ENCODE data around the gene CELF5. TPM values are rescaled to one million over a fixed set of nuclear protein-coding genes. Genes with fewer than 3 reads are reported as not detected.
"Not testable (repeated sequence)": the region's sequence is repeated elsewhere in the genome, so short reads cannot be mapped to it uniquely, and the experiment has no call there.

The CELF5 gene
- total and polyA plus RNA-seq, 7 donors = 0.06 TPM; not detected in 6

DNA sequence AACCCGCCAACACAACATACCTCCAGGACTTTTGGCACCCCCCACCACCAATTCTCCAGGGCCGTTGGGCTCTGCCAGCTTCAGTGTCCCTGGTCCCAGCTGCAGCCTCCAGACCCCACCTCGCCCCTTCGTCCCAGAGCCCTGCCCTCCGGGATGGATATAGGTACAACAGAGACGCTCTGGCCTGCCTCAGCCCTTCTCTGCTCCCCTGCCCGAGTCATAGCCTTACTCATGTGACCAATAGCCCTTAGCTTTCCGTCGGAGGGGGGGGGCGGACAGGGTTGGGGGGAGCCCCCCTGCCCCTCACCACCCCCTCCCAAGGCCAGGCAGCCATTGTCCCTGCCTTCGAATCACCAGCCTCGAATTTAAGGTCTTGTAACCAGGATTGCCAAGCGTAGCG is 71.1 kb downstream of the CELF5 start:
- Histone ChIP-seq H3K36me3 (ENCODE audit: insufficient read depth in 1 of 2, low read depth in 1 of 2) (no peaks in the 10 kb centered on the region), H3K27ac (no peak overlapping the region), H3K4me1 (no peaks in the 10 kb centered on the region), H3K27me3 (ENCODE audit: insufficient read depth in 3 of 3, low read length in 2 of 3) (peaks cover 3 to 54% (median 7%) of the 10 kb centered on the region in 3 donors), H3K4me3 (no peak overlapping the region), H3K9me3 (no peaks in the 10 kb centered on the region)
- TF ChIP-seq, protein P1, sequence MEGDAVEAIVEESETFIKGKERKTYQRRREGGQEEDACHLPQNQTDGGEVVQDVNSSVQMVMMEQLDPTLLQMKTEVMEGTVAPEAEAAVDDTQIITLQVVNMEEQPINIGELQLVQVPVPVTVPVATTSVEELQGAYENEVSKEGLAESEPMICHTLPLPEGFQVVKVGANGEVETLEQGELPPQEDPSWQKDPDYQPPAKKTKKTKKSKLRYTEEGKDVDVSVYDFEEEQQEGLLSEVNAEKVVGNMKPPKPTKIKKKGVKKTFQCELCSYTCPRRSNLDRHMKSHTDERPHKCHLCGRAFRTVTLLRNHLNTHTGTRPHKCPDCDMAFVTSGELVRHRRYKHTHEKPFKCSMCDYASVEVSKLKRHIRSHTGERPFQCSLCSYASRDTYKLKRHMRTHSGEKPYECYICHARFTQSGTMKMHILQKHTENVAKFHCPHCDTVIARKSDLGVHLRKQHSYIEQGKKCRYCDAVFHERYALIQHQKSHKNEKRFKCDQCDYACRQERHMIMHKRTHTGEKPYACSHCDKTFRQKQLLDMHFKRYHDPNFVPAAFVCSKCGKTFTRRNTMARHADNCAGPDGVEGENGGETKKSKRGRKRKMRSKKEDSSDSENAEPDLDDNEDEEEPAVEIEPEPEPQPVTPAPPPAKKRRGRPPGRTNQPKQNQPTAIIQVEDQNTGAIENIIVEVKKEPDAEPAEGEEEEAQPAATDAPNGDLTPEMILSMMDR (IDR thresholded peaks at IDR 0.05) = no peak
- WGBS, 3 donors = 34 to 60% (median 43%) methylated on average over 13 to 14 of the region's 14 CpGs
- DNase-seq = no peak
- ATAC-seq = no peak
- intact Hi-C loops (cut with DNase I) = no loop called here

DNA sequence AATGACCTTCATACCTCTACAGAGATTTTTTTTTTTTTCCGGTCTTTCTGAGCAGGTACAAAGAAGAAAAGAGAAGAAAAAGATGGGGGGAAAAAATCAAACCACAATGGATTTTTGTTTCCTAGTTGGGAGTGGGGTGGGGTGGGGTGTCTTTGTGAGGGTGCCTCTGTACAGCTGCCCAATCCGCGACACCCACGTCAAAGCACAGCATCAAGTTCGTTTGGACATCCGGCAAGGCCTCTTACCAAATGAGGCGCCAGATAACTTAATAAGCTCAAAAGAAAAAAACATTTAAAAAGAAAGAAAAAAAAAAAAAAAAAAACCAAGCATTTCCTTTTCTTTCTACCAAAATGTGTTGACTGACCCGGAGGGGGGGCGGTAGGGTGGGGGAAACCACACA is 71.6 kb downstream of the CELF5 start:
- peaks cover 3 to 56% (median 7%) of the 10 kb centered on the region in 3 donors for H3K27me3 ChIP-seq (ENCODE audit: insufficient read depth in 3 of 3, low read length in 2 of 3)
- no peak for ATAC-seq
- no peaks in the 10 kb centered on the region for H3K9me3 ChIP-seq
- WGBS, 3 donors = 61 to 72% (median 67%) methylated on average over 8 to 9 of the region's 9 CpGs
- no peak overlapping the region for H3K4me3 ChIP-seq
- DNase-seq = no peak
- H3K36me3 ChIP-seq (ENCODE audit: insufficient read depth in 1 of 2, low read depth in 1 of 2) = no peaks in the 10 kb centered on the region
- TF ChIP-seq, protein P1 (IDR thresholded peaks at IDR 0.05) = no peak
- H3K4me1 ChIP-seq = no peaks in the 10 kb centered on the region
- intact Hi-C loops (cut with DNase I) = no loop called here
- no peak overlapping the region for H3K27ac ChIP-seq

DNA sequence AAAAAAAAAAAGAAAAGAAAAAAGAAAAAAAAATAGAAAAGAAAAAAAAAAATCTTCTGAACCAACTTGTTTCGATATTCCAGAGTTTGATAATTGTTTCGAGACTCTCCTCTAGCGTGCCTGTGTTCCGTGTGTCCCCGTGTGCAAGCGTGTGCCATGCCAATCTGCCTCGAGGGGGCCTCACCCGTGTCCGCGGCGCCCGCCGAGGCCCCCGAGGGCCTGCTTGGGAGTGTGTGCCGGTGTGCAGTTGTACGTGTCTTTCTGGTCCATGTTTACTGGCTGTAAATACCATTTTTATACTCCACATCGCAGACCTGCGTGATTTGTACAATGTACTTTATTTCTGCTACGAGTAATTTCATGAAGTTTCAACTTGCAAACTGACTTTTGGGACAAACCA is 72.0 kb downstream of the CELF5 start:
- ATAC-seq = no peak
- H3K27me3 ChIP-seq (ENCODE audit: insufficient read depth in 3 of 3, low read length in 2 of 3) = peaks cover 2 to 60% (median 7%) of the 10 kb centered on the region in 3 donors
- no peaks in the 10 kb centered on the region for H3K4me1 ChIP-seq
- TF ChIP-seq, protein P1 (IDR thresholded peaks at IDR 0.05) = no peak
- H3K27ac ChIP-seq = no peak overlapping the region
- intact Hi-C loops (cut with DNase I) = no loop called here
- no peak for DNase-seq
- 80 to 84% (median 82%) methylated on average over 19 of the region's 19 CpGs for WGBS, 3 donors
- no peaks in the 10 kb centered on the region for H3K9me3 ChIP-seq
- H3K36me3 ChIP-seq (ENCODE audit: insufficient read depth in 1 of 2, low read depth in 1 of 2) = no peaks in the 10 kb centered on the region
- no peak overlapping the region for H3K4me3 ChIP-seq

DNA sequence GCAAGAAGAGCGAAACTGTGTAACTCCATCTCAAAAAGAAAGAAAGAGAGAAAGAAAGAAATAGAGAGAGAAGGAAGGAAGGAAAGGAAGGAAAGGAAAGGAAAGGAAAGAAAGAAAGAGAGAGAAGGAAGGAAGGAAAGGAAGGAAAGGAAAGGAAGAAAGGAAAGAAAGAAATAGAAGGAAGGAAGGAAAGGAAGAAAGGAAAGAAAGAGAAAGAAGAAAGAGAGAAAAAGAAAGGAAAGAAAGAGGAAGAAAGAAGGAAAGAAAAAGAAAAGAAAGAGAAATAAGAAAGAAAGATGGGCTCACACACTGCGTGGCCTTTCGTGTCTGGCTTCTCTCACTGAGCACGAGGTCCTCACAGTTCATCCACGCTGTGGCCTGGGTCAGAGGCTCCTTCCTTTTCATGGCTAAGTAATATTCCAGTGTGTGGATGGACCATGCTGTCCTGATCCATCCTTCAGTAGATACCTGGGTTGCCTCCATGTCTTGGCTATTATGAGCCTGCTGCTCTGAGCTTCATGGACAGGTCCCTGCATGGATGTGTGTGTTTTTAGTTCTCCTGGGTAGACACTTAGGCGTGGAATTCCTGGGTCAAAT is 74.5 kb downstream of the CELF5 start:
- ATAC-seq (no peak), DNase-seq (no peak)
- H3K9me3 ChIP-seq = no peaks in the 10 kb centered on the region
- no peak overlapping the region for H3K27ac ChIP-seq
- WGBS, 3 donors = 78 to 80% (median 79%) methylated on average over 6 of the region's 6 CpGs
- TF ChIP-seq, protein P1 (IDR thresholded peaks at IDR 0.05) = no peak
- intact Hi-C loops (cut with DNase I) = no loop called here
- peaks cover 0 to 72% (median 11%) of the 10 kb centered on the region in 3 donors for H3K27me3 ChIP-seq (ENCODE audit: insufficient read depth in 3 of 3, low read length in 2 of 3)
- H3K36me3 ChIP-seq (ENCODE audit: insufficient read depth in 1 of 2, low read depth in 1 of 2) = no peaks in the 10 kb centered on the region
- no peaks in the 10 kb centered on the region for H3K4me1 ChIP-seq
- no peak overlapping the region for H3K4me3 ChIP-seq

DNA sequence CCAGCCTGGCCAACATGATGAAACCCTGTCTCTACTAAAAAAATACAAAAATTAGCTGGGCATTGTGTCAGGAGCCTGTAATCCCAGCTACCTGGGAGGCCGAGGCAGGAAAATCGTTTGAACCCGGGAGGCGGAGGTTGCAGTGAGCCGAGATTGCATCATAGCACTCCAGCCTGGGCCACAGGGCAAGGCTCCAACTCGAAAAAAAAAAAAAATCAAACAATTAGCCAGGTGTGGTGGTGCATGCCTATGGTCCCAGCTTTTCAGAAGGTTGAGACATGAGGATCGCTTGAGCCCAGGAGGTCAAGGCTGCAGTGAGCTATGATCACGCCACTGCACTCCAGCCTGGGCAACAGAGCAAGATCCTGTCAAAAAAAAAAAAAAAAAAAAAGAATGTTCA is 76.1 kb downstream of the CELF5 start:
- intact Hi-C loops (cut with DNase I) = loop anchor here in 1 of 2 donors (10.0 kb wide), 1 partner anchor 314 kb away; no protein-coding TSS in a partner anchor
- not testable (repeated sequence) for H3K4me3 ChIP-seq; H3K4me1 ChIP-seq; ATAC-seq; DNase-seq; H3K36me3 ChIP-seq (ENCODE audit: insufficient read depth in 1 of 2, low read depth in 1 of 2); H3K9me3 ChIP-seq; H3K27ac ChIP-seq
- WGBS, 3 donors = 44 to 63% (median 57%) methylated on average over 8 of the region's 8 CpGs
- H3K27me3 ChIP-seq (ENCODE audit: insufficient read depth in 3 of 3, low read length in 2 of 3) = peaks cover 3 to 57% (median 7%) of the 10 kb centered on the region in 3 donors

Data from psoas muscle (tissue), 8 donors.